GM19452 (cell line): ENCODE data around the gene FARP1.

ENCODE experiments used
- ATAC-seq: cut with Tn5 transposase; IDR thresholded peaks from one replicate; pipeline ENCODE4 v1.9.1; 2021; ENCODE audit not compliant: unreplicated experiment

FARP1 gene

GRCh38 chr13:98451676-98452470 lies 309.0 kb downstream of the FARP1 start:
- ATAC-seq, result no peak

GRCh38 chr13:98452851-98453843 lies 310.3 kb downstream of the FARP1 start:
- no peak for ATAC-seq

- no peak for ATAC-seq
Observed at GRCh38 chr13:98454389-98454881, 311.5 kb downstream of the FARP1 start.

DNA sequence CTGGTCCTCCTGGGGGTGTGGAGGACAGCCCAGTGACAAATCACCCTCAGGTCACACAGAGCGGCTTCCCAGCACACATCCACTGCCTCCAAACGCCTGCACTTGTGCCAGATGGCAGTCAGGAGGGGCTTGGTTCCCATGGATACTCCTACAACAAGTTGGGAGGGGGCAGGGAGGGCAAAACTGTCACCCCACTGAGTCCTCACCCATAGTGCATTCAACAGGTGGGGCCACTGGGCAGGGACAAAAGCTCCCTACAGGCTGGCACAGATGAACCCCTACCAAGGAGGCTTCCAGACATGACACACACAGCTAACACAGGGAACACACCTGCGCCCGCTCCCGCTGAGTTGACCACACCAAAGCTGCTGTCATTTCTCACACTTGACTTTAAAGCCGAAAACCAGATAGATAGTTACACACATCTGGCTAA lies 313.5 kb downstream of the FARP1 start:
- no peak for ATAC-seq

- no peak for ATAC-seq
Observed at GRCh38 chr13:98457053-98457452, 314.2 kb downstream of the FARP1 start.

DNA sequence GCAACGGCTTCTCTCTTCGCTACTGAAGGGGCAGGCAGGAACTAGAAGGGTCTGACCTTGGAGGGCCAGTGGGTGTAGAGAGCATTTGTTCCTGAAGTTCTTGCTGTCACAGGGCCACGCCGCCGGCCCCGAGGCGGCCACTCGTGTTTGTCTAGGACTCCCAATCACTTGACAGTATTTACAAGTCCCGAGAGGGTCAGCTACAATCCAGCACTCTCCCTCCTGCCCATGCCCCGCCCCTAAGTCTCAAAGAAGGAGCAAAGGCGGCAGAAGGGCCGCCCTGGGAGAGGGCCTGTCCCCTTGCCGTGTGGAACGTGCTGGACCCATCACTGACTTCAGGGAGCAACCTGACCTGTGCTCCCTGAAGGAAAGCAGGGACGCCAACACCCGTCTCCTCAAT lies 315.5 kb downstream of the FARP1 start:
- no peak for ATAC-seq

GRCh38 chr13:98459171-98459681 lies 316.3 kb downstream of the FARP1 start:
- ATAC-seq, result no peak

DNA sequence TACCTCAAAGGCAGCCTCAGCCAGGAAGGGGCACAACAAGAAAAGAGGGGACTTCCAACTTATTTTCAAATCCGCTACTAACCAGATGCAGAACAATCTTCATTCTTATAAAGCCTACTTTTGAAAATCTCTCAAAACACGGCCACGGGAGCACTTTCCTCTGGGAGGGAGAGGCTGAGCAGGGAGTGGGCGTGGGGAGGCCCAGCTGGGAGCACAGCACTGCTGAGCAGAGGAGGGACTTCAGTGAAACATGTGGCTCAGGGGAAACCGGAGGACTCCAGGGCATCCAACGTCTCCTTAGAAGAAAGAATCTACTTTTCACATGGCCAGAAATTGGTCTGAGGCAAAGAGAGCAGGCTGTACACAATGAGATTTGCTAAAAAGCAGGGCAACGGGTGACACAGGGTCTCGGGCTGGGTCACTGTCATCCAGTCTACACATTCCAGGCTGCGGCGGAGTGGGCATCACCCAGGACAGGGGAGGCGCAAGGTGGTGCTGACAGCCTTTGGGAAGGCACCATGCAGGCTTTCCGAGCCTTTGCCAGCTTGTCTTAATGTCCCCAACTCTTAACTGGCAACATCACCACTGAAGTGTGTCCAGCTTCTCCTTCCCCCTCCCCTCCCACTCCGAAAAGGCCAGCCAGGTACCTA lies 317.0 kb downstream of the FARP1 start:
- ATAC-seq, result no peak

DNA sequence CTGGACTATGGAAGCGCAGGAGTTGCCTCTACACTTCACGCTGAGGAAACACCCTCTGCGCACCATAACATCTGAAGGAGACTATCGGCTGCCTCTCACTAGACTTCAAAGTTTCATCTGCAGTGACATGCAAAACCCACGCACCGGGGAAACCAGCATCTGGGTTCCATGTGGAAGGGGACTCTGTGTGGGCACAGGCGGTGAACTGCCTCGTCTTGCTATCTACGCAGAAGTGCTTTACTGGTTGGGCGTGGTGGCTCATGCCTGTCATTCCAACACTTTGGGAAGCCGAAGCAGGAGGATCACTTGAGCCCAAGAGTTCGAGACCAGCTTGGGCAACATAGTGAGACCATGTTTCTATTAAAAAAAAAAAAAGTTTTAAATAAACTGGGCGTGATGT lies 317.6 kb downstream of the FARP1 start:
- no peak for ATAC-seq

DNA sequence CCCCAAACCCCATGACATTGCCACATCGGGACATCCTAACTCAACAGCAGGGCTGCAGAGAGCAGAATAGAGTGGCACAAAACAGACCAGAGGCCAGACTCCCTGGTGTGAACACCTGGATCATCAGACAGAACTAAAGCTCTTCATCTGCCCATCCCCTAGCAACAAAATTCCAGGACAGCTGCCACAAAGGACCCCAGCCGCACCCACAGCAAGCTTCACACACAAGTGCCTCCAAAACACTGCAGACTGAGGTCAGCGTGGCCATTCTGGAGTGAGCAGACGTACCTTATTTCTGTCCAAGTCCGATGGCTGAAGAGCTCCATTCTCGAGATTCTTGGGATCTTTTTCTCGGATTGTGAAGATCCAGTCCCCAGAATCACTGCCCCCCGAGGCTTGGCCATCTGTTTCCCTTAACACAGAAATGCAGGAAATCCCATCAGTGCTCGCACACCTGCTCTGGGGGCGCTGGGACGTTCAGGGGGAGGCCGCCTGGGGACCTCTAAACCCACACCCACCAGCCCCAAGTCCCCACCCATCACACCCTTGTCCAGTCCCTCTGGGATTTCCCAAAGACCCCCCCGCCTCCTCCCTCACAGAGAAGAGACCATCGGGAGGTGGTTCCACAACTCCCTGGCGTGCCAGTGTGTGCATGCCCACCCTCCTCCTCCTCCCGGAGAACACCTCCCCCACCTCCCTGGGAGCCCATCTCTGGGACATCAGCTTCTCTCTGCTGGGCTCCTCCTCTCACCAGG lies 318.8 kb downstream of the FARP1 start:
- ATAC-seq, result no peak

GRCh38 chr13:98462241-98462882 lies 319.5 kb downstream of the FARP1 start:
- ATAC-seq, result no peak

DNA sequence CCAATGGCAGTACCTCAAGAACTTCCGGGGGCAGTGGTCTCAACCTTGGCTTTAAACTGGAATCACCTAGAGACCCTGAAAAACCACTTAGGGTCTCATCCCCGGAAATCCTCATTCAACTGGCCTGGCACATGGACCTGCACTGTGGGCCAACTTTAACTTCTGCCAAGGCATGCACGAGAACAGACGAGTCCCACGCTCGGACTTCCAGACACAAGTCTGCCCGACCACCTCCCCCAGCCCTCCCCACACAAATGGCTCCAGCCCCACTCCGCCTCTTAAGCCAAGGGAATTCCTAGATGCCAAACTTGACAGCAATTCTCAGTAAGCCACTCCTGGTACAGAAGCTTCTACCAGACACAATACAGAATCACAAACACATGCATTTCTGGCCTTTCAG lies 320.1 kb downstream of the FARP1 start:
- no peak for ATAC-seq

DNA sequence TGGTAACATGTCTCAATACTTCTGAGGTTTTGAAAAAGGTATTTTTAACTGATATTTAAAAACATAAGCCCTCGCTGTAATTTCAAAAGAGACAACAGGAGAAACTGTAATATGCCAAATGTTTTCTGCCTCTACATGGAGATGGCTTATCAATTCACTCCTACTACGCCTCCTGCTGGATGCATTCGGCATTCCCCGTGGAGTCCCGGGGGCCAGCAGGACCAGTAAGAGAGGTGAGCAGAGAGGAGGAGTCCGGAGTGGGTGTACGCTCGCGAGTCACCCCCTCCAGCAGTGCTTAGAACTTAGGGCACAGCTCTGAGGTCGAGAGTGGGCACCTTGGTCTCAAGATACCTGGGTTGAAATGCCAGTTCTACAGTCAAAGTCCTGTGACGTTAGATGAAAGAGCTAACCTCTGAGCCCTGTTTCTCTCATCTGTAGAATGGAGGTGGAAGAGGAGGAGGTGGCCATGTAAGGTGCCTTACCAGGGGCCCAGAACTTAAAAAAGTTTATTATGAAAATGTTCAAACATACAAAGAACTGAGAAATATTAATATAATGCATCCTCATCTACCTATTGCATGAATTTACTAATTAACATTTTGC lies 323.8 kb downstream of the FARP1 start:
- ATAC-seq, result no peak

GRCh38 chr13:98467263-98467985 lies 324.5 kb downstream of the FARP1 start:
- no peak for ATAC-seq

DNA sequence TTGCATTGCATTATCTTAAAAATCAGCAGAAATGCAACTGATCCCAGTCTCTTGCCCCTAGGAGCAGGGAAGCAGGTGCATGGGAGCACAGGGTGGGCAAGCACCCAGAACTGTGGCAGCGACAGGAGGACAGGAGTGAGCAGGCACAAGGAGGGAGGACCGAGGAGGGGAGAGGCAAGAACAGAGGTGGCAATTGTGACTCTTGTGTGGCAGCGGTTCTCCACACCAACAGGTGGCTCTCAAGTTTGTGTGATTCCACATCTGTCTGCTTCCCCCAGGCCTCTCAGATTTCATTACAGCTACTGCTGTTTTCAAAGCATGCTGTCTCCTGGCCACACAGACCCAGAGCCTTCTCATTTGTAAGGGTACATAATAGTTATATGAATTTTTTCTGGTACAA lies 325.5 kb downstream of the FARP1 start:
- no peak for ATAC-seq

DNA sequence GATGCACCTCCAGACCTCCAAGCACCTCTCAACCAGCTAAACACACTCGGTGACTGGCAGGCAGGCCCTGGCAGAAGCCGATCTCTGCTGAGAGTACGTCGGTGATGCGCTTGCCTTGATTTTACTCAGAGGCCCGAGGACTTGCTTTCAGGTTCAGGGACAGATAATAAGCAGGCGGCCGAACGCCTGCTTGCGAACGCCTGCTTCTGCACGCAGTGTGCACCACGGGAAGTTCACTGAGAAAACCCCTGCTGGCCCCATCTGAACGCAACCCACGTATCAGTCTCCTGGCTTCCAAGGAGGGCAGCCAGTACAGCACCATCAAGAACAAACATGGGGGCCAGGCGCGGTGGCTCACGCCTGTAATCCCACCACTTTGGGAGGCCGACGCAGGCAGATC lies 326.0 kb downstream of the FARP1 start:
- ATAC-seq, result no peak

GRCh38 chr13:98470920-98471319 lies 328.0 kb downstream of the FARP1 start:
- no peak for ATAC-seq

GRCh38 chr13:98471934-98472333 lies 329.0 kb downstream of the FARP1 start:
- no peak for ATAC-seq
